AG08395 (cell line): ENCODE data around the gene C3AR1.
A peak's percentile ranks its signal among the peaks of the same experiment; 100 is the strongest.
"Not testable (repeated sequence)": the region's sequence is repeated elsewhere in the genome, so short reads cannot be mapped to it uniquely, and the experiment has no call there.

ENCODE experiments used
- DNase-seq: peaks from one replicate; pipeline ENCODE4 v3.0.0; 2012; ENCODE audit warnings: mixed read lengths, low spot score

The C3AR1 gene

GRCh38 chr12:8065991-8066594 is at the start of gene C3AR1:
C3AR1 (minus strand) TSS chr12:8066359; CDS start chr12:8060185, 6,174 bp downstream.
- peak; percentile 67 for DNase-seq

GRCh38 chr12:8113117-8113516 is 47.0 kb upstream of the C3AR1 start:
- not testable (repeated sequence) for DNase-seq

- DNase-seq, result peak; percentile 79
Observed at GRCh38 chr12:8108808-8109398, 42.7 kb upstream of the C3AR1 start.

GRCh38 chr12:8099235-8099634 is 33.1 kb upstream of the C3AR1 start:
- no peak for DNase-seq

- DNase-seq, result no peak
Observed at GRCh38 chr12:8096281-8096915, 30.2 kb upstream of the C3AR1 start.

- DNase-seq, result no peak
Observed at GRCh38 chr12:8093291-8093690, 27.1 kb upstream of the C3AR1 start.

GRCh38 chr12:8089716-8090115 is 23.6 kb upstream of the C3AR1 start:
- DNase-seq, result no peak

GRCh38 chr12:8089277-8089676 is 23.1 kb upstream of the C3AR1 start:
- not testable (repeated sequence) for DNase-seq

- DNase-seq, result no peak
Observed at GRCh38 chr12:8088574-8088973, 22.4 kb upstream of the C3AR1 start.

GRCh38 chr12:8087666-8088065 is 21.5 kb upstream of the C3AR1 start:
- no peak for DNase-seq

- DNase-seq, result not testable (repeated sequence)
Observed at GRCh38 chr12:8084351-8084750, 18.2 kb upstream of the C3AR1 start.

GRCh38 chr12:8082808-8083100 is 16.6 kb upstream of the C3AR1 start:
- no peak for DNase-seq

GRCh38 chr12:8081251-8081920 is 15.2 kb upstream of the C3AR1 start:
- DNase-seq, result no peak

- DNase-seq, result no peak
Observed at GRCh38 chr12:8080120-8080519, 14.0 kb upstream of the C3AR1 start.

GRCh38 chr12:8078916-8079315 is 12.8 kb upstream of the C3AR1 start:
- DNase-seq, result no peak

GRCh38 chr12:8078398-8078797 is 12.2 kb upstream of the C3AR1 start:
- peak; percentile 35 for DNase-seq

- DNase-seq, result peak; percentile 35
Observed at GRCh38 chr12:8077207-8077606, 11.0 kb upstream of the C3AR1 start.

- no peak for DNase-seq
Observed at GRCh38 chr12:8076366-8076765, 10.2 kb upstream of the C3AR1 start.

- DNase-seq, result no peak
Observed at GRCh38 chr12:8075935-8076334, 9.8 kb upstream of the C3AR1 start.

- DNase-seq, result not testable (repeated sequence)
Observed at GRCh38 chr12:8071820-8072219, 5.7 kb upstream of the C3AR1 start.

GRCh38 chr12:8069582-8069981 is 3.4 kb upstream of the C3AR1 start:
- no peak for DNase-seq

GRCh38 chr12:8064131-8064530 is 2.0 kb downstream of the C3AR1 start:
- DNase-seq, result no peak

GRCh38 chr12:8058506-8058905 is 7.7 kb downstream of the C3AR1 start:
- no peak for DNase-seq
